ENCODE data around the gene VSIG10L.

GRCh38 chr19:51317376-51317775 lies 24.6 kb downstream of the VSIG10L start:
- no peak for TF ChIP-seq CTCF (IDR thresholded peaks at IDR 0.05)
- TF ChIP-seq E2F4 (CRISPR knock-in tag; IDR thresholded peaks at IDR 0.05; ENCODE audit: borderline replicate concordance, low read depth): no peak
- TF ChIP-seq NFE2L1 (CRISPR knock-in tag; IDR thresholded peaks at IDR 0.05): no peak
- no peak for TF ChIP-seq GRHL2 (CRISPR knock-in tag; IDR thresholded peaks at IDR 0.05; ENCODE audit: insufficient replicate concordance, severe bottlenecking)
- TF ChIP-seq EMX1 (CRISPR knock-in tag; IDR thresholded peaks at IDR 0.05): no peak

Data from WTC11 (cell line).